H1 (cell line): ENCODE results near the gene ATP4A. TPM values are rescaled to one million over a fixed set of nuclear protein-coding genes. Genes with fewer than 3 reads are reported as not detected.

Source experiments
- CTCF ChIA-PET: fragments of 300-600 bp; sonication (Branson Sonifier 250); formaldehyde crosslinking; loops from one replicate; lab custom pipeline; 2021; ENCODE audit not compliant: partially characterized antibody; lab: Charles Lee
- POLR2A ChIA-PET: fragments of 300-600 bp; sonication (Branson Sonifier 250); formaldehyde crosslinking; loops from one replicate; lab custom pipeline; 2021; ENCODE audit warnings: inconsistent platforms; ENCODE audit not compliant: partially characterized antibody; lab: Charles Lee
- DNase-seq, 2 experiments: peaks; one replicate each; pipeline versions ENCODE4 v3.0.0 to v3.0.0-alpha.2; 2010 to 2022; ENCODE audit warnings: low spot score in 2 of 2, low read depth in 1 of 2, mixed read lengths in 1 of 2
- FAIRE-seq: peaks from 2 replicates; lab custom pipeline; 2011; peaks lifted over from hg19 to GRCh38; lab: Jason Lieb, UNC
- H2AFZ ChIP-seq: 2 replicates; pipeline ENCODE4 v1.8.1; 2012; ENCODE audit warnings: low read length, inconsistent platforms
- H2AK5ac ChIP-seq: 2 replicates; pipeline ENCODE4 v1.6.1; 2013; ENCODE audit warnings: low read depth, low read length
- H2BK120ac ChIP-seq: replicated peaks from 2 replicates; pipeline ENCODE3; 2013; ENCODE audit warnings: low read depth, low read length, inconsistent platforms
- H2BK12ac ChIP-seq: 2 replicates; pipeline ENCODE4 v1.6.1; 2013; ENCODE audit warnings: low read depth, low read length
- H2BK15ac ChIP-seq: 2 replicates; pipeline ENCODE4 v1.6.1; 2013; ENCODE audit warnings: low read length
- H2BK20ac ChIP-seq: 2 replicates; pipeline ENCODE4 v1.6.1; 2013; ENCODE audit warnings: low read length
- H2BK5ac ChIP-seq: 2 replicates; pipeline ENCODE4 v1.6.1; 2013; ENCODE audit warnings: low read depth, low read length
- H3K14ac ChIP-seq: 2 replicates; pipeline ENCODE4 v1.6.1; 2013; ENCODE audit warnings: inconsistent platforms; ENCODE audit not compliant: insufficient read length
- H3K18ac ChIP-seq: 2 replicates; pipeline ENCODE4 v1.6.1; 2013; ENCODE audit warnings: low read length; ENCODE audit errors: extremely low read depth
- H3K23ac ChIP-seq: 2 replicates; pipeline ENCODE4 v1.6.1; 2013; ENCODE audit warnings: inconsistent platforms; ENCODE audit not compliant: insufficient read length
- H3K23me2 ChIP-seq: 2 replicates; pipeline ENCODE4 v1.6.1; 2013; ENCODE audit warnings: low read depth, low read length
- H3K27ac ChIP-seq: 2 replicates; pipeline ENCODE4 v1.6.1; 2011; ENCODE audit warnings: low read depth, low read length, inconsistent platforms
- H3K27me3 ChIP-seq, 4 experiments: replicated peaks in 1 of 4; 1 replicate in 1 of 4; 2 replicates in 3 of 4; pipeline versions ENCODE4 v1.6.1 to v1.8.1; 2011 to 2013; ENCODE audit warnings: low read length in 3 of 4, mild to moderate bottlenecking in 3 of 4, inconsistent platforms in 2 of 4, mixed read lengths in 2 of 4, moderate library complexity in 1 of 4; ENCODE audit not compliant: control insufficient read depth in 3 of 4, insufficient read depth in 3 of 4; ENCODE audit errors: extremely low read depth in 1 of 4
- H3K36me3 ChIP-seq, 4 experiments: 2 replicates each; pipeline versions ENCODE4 v1.6.1 to v1.8.1; 2011 to 2013; ENCODE audit warnings: mild to moderate bottlenecking in 4 of 4, low read length in 3 of 4, moderate library complexity in 2 of 4, control low read depth in 1 of 4, inconsistent platforms in 1 of 4; ENCODE audit not compliant: insufficient read depth in 4 of 4, control insufficient read depth in 2 of 4
- H3K4ac ChIP-seq: replicated peaks from 2 replicates; pipeline ENCODE3; 2013; ENCODE audit warnings: low read length, low read depth, mixed read lengths, inconsistent platforms; ENCODE audit not compliant: insufficient read length
- H3K4me1 ChIP-seq, 4 experiments: replicated peaks in 1 of 4; 1 replicate in 1 of 4; 2 replicates in 3 of 4; pipeline versions ENCODE4 v1.6.1 to v1.8.1; 2011 to 2013; ENCODE audit warnings: low read length in 3 of 4, inconsistent platforms in 2 of 4, mixed read lengths in 1 of 4; ENCODE audit not compliant: insufficient read depth in 4 of 4, control insufficient read depth in 3 of 4
- H3K4me2 ChIP-seq, 2 experiments: 2 replicates each; pipeline versions ENCODE4 v1.6.1 to v1.8.1; 2011 to 2013; ENCODE audit warnings: low read depth in 2 of 2, low read length in 2 of 2, control low read depth in 1 of 2, inconsistent platforms in 1 of 2, mild to moderate bottlenecking in 1 of 2; ENCODE audit not compliant: insufficient read depth in 1 of 2
- H3K4me3 ChIP-seq, 4 experiments: fragments of 200-600, 300-600 bp in 1 of 4; sonication (generic), shearing (Covaris generic), sonication (Bioruptor Twin) in 1 of 4; 2 replicates each; pipeline versions ENCODE4 v1.5.1 to v1.8.1; 2011 to 2016; ENCODE audit warnings: low read length in 4 of 4, low read depth in 3 of 4, control low read depth in 2 of 4, inconsistent platforms in 2 of 4, mild to moderate bottlenecking in 2 of 4, mixed read lengths in 1 of 4, moderate library complexity in 1 of 4; ENCODE audit not compliant: insufficient read depth in 2 of 4; ENCODE audit errors: extremely low read depth in 1 of 4
- H3K56ac ChIP-seq: replicated peaks from 2 replicates; pipeline ENCODE3; 2013; ENCODE audit warnings: low read depth, mild to moderate bottlenecking, mixed read lengths, low read length, inconsistent platforms; ENCODE audit not compliant: insufficient read length
- H3K79me1 ChIP-seq: 2 replicates; pipeline ENCODE4 v1.6.1; 2013; ENCODE audit warnings: low read depth, low read length, control low read depth
- H3K79me2 ChIP-seq, 2 experiments: 2 replicates each; pipeline versions ENCODE4 v1.6.1 to v1.8.1; 2012 to 2013; ENCODE audit warnings: low read length in 2 of 2, mild to moderate bottlenecking in 2 of 2, inconsistent platforms in 1 of 2; ENCODE audit not compliant: insufficient read depth in 2 of 2, control insufficient read depth in 1 of 2
- H3K9ac ChIP-seq, 4 experiments: replicated peaks in 1 of 4; 1 replicate in 1 of 4; 2 replicates in 3 of 4; pipeline versions ENCODE4 v1.6.1 to v1.8.1; 2011 to 2013; ENCODE audit warnings: low read depth in 3 of 4, low read length in 3 of 4, control low read depth in 2 of 4, mild to moderate bottlenecking in 2 of 4, moderate library complexity in 2 of 4, inconsistent platforms in 1 of 4; ENCODE audit errors: extremely low read depth in 1 of 4
- H3K9me3 ChIP-seq, 2 experiments: 2 replicates each; pipeline versions ENCODE4 v1.6.1 to v1.8.1; 2012 to 2013; ENCODE audit warnings: mild to moderate bottlenecking in 2 of 2, moderate library complexity in 2 of 2, control low read depth in 1 of 2, inconsistent platforms in 1 of 2, low read depth in 1 of 2, low read length in 1 of 2, mixed read lengths in 1 of 2; ENCODE audit not compliant: insufficient read depth in 2 of 2
- H4K20me1 ChIP-seq, 2 experiments: replicated peaks in 1 of 2; 2 replicates each; pipeline versions ENCODE3 to v1.8.1; 2011 to 2013; ENCODE audit warnings: inconsistent platforms in 2 of 2, low read length in 2 of 2, mild to moderate bottlenecking in 1 of 2; ENCODE audit not compliant: insufficient read depth in 2 of 2, control insufficient read depth in 1 of 2
- H4K5ac ChIP-seq: 2 replicates; pipeline ENCODE4 v1.6.1; 2013; ENCODE audit warnings: low read length, low read depth, mixed read lengths, inconsistent platforms; ENCODE audit not compliant: insufficient read length
- H4K8ac ChIP-seq: 2 replicates; pipeline ENCODE4 v1.8.0; 2013; ENCODE audit warnings: mild to moderate bottlenecking, moderate library complexity, low read length, inconsistent platforms; ENCODE audit not compliant: insufficient read depth; ENCODE audit errors: extremely low read depth
- H4K91ac ChIP-seq: replicated peaks from 2 replicates; pipeline ENCODE3; 2013; ENCODE audit warnings: low read length, mixed read lengths, inconsistent platforms; ENCODE audit not compliant: insufficient read length
- CTBP2 ChIP-seq: IDR thresholded peaks from 2 replicates; pipeline ENCODE4 v1.7.0; 2011; ENCODE audit warnings: borderline replicate concordance, mild to moderate bottlenecking, moderate library complexity, mixed read lengths, low read length; ENCODE audit not compliant: insufficient read depth, insufficient read length
- WGBS, 2 experiments: shearing (Covaris generic) in 1 of 2; methylation state at CpG; one replicate each; pipeline versions ENCODE4 v1.1.6 to v1.1.7; 2013 to 2015; ENCODE audit warnings: low lambda C conversion rate in 2 of 2, mixed read lengths in 2 of 2, inconsistent platforms in 1 of 2, low coverage in 1 of 2, missing lambda C conversion rate in 1 of 2; ENCODE audit not compliant: insufficient replicate concordance in 2 of 2, insufficient coverage in 1 of 2, insufficient read length in 1 of 2; ENCODE audit errors: extremely low coverage in 1 of 2, missing lambda C conversion rate in 1 of 2; 5-methylcytosine and 5-hydroxymethylcytosine counted together
- polyA plus RNA-seq, 7 experiments: library from polyadenylated mRNA; depleted of rRNA in 3 of 7; stranded (reverse) in 5 of 7; unstranded in 2 of 7; fragments of >200 nt in 5 of 7; fragments of 200-250 nt in 2 of 7; gene quantifications; 1 replicate in 5 of 7; 2 replicates in 1 of 7; 4 replicates in 1 of 7; pipeline versions ENCODE4 v1.2.1 to v1.2.3, GENCODE V29; 2011 to 2013; ENCODE audit warnings: missing spikeins in 2 of 7, mixed read lengths in 2 of 7
- total RNA-seq: library from RNA; stranded (reverse); fragmentation: NEBNext Ultra II Directional; extraction: Animal tissue kit (Norgen Biotek cat#: 25700); gene quantifications from 2 replicates; pipeline ENCODE4 v1.2.1, GENCODE V29; 2021

Gene ATP4A
- total and polyA plus RNA-seq, 2 of the 8 experiments (the other 6 are each of a cell fraction or from before 2014, with no cell fraction given) = 0.50 to 1.2 TPM

- Histone ChIP-seq H2AFZ (no peak overlapping the region), H2BK15ac (no peak overlapping the region), H3K36me3 (no peaks in the 10 kb centered on the region), H3K23me2 (peaks cover 4% of the 10 kb centered on the region; the same call in 1 of the 2 replicates), H3K79me1 (no peaks in the 10 kb centered on the region), H3K56ac (no peak overlapping the region), H3K9me3 (no peaks in the 10 kb centered on the region; a peak in 1 of 4 replicates), H4K91ac (no peak overlapping the region), H2BK120ac (no peak overlapping the region), H3K4me1 (peaks cover 0 to 6% (median 4%) of the 10 kb centered on the region in 4 experiments; a peak in 3 of 7 replicates), H3K4ac (no peak overlapping the region), H3K27ac (no peak overlapping the region), H2BK12ac (no peak overlapping the region), H3K27me3 (peaks cover 0 to 16% (median 12%) of the 10 kb centered on the region in 4 experiments; a peak in 5 of 7 replicates), H4K20me1 (peaks cover 7 to 8% of the 10 kb centered on the region in 2 experiments), H3K4me2 (no peak overlapping the region), H2AK5ac (no peak overlapping the region), H3K9ac (no peak overlapping the region), H2BK5ac (no peak overlapping the region), H3K18ac (no peak overlapping the region), H4K8ac (no peak overlapping the region), H3K14ac (no peak overlapping the region), H4K5ac (no peak overlapping the region), H2BK20ac (no peak overlapping the region), H3K23ac (no peak overlapping the region), H3K79me2 (no peaks in the 10 kb centered on the region), H3K4me3 (no peak overlapping the region)
- DNase-seq (no peak), FAIRE-seq (no peak)
- 85% methylated on average over 6 of the region's 6 CpGs; no CpG with 5 or more reads in 1 of the 2 experiments for WGBS, 2 experiments
- ChIA-PET POLR2A (interaction anchor here (1.2 kb wide), 1 partner anchor 54 kb away, joined by 4 read pairs; no protein-coding TSS in a partner anchor), CTCF (interaction anchor here (1.2 to 7.7 kb wide), 4 partner anchors 12 to 120 kb away, joined by 3 to 90 read pairs (median 4); partner anchors contain the start of gene PMIS2)
- TF ChIP-seq CTBP2 = no peak
Measured at GRCh38 chr19:35560677-35561076, 2.8 kb downstream of the ATP4A start.
